Muscle of back (tissue), 11 donors: Measurements from ENCODE around the gene SH3RF3. TPM values are rescaled to one million over a fixed set of nuclear protein-coding genes. Genes with fewer than 3 reads are reported as not detected.

ENCODE experiments used
- DNase-seq, 3 donors: peaks; one replicate each; pipeline versions ENCODE4 v3.0.0 to v3.0.0-alpha.2; 2013
- polyA plus RNA-seq, 10 donors: library from polyadenylated mRNA; unstranded; fragments of 120-200 nt; gene quantifications; one replicate each; pipeline ENCODE4 v1.2.1, GENCODE V29; 2013; ENCODE audit not compliant: insufficient read length in 10 of 10

Gene SH3RF3
- polyA plus RNA-seq, 10 donors = 3.8 to 7.0 (median 4.7) TPM

DNA sequence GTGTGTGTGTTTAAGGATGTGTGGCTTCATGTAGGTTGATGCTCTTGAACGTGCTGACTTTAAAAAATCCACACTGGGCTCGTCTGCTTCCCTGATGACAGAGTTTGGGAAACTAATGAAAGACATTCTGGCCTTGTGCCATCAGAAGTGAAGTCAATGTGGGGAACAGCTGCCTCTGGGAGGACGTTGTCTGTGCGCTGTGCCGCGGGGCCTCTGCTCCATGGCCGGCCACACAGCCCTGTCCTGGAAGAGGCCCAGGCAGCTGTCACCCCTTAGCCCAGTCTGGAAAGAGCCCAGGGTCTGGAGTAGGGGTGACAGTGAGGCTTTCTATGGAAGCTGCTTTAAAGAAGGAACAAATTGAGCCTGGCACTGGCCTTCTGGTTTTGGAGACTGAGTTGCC, 155.8 kb downstream of the SH3RF3 start:
- peak; percentile 86 to 93 (median 87) for DNase-seq

DNA sequence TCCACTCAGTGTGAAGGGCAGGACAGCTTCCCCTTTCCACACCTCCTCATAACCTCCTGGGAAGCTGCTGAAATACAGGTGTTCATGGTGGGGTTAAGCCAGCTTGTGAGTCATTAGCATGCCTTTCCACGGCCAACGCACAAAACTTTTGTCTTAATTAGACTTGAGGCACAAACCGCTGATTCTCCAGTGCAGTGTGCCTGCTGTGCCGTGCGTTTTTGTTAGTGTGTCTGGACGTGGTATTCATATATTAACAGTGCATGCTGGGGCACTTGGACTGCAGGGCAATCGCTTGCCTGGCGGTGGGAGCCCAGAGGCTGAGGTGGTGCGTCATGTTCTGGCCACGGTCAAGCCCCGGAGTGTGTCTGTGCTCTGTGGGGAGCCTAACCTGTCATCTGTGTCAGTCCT, 156.2 kb downstream of the SH3RF3 start:
- no peak for DNase-seq

DNA sequence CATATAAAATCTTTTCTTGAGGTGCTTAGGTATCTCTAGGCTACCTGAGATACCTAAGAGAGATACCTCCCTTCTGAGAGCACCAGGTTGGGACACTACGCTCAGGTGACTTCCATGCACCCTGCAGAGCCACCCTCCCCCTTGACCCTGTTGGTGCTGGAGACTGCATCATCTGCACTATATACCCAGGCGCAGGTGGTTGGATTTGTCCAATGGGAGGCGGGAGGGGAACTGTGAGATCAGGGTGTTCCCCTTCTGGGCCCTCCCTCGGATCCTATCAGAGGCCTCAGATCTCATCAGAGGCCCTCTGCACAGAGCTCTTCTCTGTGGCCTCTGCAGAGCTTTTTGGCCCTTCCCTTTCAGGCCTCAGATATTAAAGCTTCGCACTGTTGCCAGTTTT, 158.4 kb downstream of the SH3RF3 start:
- no peak for DNase-seq

GRCh38 chr2:109287838-109288237, 158.8 kb downstream of the SH3RF3 start:
- no peak for DNase-seq

- DNase-seq = no peak
Measured at GRCh38 chr2:109288544-109289368, 159.8 kb downstream of the SH3RF3 start.

GRCh38 chr2:109289504-109290222, 160.7 kb downstream of the SH3RF3 start:
- DNase-seq = no peak

- DNase-seq = peak; percentile 26 to 48 (median 31)
Measured at GRCh38 chr2:109290887-109291643, 162.1 kb downstream of the SH3RF3 start.

GRCh38 chr2:109292386-109292785, 163.4 kb downstream of the SH3RF3 start:
- no peak for DNase-seq

DNA sequence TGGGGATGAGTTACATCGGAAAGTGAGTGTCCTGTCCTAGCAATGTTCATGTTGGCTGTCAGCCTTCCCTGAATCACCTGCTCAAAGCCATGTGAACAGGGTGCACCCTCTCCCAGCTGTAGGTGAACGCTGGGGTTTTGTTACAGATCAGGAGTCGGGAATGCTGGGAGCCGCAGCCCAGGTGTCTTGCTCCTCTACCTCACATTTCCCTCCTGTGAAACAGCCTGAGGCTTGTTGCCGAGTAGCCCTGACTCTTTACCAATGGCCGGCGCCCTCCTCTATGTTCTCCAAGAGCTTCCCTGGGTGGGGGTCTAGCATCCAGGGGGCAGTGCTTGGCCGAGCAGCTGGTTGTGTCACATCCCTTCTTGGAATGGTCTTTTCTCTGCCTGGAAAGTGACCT, 164.7 kb downstream of the SH3RF3 start:
- DNase-seq = no peak

- no peak for DNase-seq
Measured at GRCh38 chr2:109294523-109294922, 165.5 kb downstream of the SH3RF3 start.

DNA sequence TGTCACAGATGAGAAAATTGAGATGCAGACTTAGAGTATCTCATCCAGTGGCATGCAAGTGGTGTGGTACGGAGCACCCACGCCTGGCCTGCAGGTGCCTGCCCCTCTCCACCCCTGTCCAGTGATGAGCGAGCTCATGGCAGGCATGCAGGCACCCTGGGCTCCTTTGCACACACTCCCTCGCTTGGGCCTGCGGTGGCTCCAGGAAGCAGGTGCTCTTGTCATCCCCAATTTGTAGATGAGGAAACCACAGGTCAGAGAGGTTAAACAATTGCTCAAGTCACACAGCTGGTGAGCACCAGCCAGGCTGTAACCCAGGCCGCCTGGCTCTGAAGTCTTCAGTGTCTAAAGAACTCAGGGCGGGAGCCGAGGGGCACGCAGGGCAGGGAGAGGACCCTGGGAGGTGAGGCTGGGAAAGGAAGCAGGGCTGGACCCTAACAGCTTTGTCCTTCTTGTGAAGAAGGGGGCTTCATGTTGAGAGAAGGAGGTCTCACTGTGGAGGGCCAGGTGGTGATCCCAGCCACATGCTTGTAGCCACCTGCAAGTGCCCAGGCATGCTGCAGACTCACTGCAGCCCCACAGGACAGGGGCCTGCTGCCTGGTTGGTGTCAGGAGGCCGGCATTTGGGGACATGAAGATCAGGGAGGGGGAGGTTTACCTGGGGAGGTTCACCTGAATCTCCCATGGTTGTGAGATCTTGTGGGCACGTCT, 166.2 kb downstream of the SH3RF3 start:
- DNase-seq = no peak

DNA sequence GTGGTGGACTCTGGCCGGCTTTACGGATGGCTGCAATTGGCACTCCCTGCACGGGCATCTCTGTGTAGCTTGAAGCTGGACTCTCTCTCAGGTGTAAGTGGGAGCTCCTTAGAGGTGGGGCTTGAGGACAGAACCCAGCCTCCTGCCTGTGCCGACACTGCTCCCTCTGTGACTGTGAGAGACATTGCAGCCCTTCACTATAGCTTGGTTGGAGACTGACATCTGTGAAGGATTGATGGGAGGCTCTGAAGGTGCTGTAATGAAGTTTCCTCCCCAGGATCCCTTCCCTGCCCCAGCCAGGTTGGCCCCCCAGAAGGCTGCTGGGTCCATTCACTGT, 166.7 kb downstream of the SH3RF3 start:
- no peak for DNase-seq

GRCh38 chr2:109297566-109298490, 168.8 kb downstream of the SH3RF3 start:
- no peak for DNase-seq

DNA sequence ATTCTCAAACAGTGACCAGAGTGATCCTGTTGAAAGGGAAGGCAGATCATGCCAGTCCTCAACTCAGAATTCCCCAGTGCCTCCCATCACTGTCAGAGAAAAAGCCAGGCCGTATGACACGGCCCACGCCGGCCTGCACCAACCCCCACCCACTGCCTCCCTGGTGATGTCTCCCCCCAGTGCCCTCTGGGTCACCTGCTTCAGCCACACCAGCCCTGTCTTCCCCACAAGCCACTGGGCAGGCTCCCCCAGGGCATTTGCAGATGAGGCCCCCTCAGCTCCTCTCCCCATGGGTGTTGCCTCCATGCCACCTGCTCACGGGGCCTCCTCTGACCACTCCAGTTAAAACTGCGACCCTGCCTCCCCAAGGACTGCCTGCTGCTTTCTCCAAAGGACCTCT, 169.8 kb downstream of the SH3RF3 start:
- no peak for DNase-seq

- DNase-seq = no peak
Measured at GRCh38 chr2:109299536-109299935, 170.5 kb downstream of the SH3RF3 start.

DNA sequence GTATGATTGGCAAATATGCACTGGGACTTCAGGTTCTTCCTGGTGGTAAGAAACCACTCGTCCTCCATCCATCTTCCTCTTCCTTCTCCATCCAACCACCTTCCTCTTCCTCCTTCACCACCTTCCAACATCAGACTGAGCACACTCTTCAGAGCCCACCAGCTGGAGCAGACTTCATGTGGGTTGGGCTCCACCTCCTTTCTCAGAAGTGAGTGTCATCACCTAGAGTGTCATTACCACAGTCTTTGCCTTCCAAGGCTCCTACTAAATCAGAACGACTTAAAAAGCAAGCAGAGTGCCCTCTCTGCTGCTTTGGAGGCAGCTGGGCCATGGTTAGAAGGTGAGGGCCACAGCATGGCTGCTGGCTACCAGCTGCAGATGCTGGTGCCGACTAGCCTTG, 171.6 kb downstream of the SH3RF3 start:
- DNase-seq = no peak

GRCh38 chr2:109301746-109302145, 172.7 kb downstream of the SH3RF3 start:
- no peak for DNase-seq

DNA sequence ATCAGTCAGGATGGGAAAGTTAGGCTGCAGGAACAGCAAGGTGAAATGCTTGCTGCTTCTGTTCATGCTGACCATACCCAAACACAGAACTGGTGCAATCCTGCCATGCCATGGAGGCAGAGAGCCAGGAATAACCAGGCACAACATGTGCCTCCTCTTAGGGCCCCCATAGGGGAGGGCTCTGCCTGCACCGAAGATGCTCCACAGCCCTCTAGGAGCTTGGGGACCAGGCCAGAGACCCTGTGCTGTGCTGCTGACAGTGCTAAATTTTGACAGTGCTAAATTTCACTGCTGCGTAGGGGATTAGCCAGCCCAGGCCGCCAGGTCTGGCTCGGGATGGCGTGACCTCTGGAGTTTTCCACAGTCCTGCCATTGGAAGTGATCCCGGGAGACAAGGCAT, 173.3 kb downstream of the SH3RF3 start:
- no peak for DNase-seq

DNA sequence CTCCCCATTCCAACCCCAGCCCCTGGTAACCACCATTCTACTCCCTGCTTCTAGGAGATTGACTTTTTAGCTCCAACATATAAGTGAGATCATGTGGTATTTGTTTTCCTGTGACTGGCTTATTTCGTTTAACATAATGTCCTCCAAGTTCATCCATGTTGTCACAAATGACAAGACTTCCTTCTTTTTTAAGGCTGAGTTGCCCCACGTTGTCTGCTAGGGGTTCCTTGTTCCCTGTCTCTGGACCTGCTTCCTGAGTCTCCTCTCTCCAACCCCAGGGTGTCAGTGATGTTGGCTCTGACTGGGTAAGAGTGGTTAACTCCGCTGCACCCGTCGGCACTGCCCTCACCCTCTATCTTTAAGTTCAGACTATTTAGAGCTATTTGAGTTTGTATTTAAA, 175.2 kb downstream of the SH3RF3 start:
- no peak for DNase-seq

DNA sequence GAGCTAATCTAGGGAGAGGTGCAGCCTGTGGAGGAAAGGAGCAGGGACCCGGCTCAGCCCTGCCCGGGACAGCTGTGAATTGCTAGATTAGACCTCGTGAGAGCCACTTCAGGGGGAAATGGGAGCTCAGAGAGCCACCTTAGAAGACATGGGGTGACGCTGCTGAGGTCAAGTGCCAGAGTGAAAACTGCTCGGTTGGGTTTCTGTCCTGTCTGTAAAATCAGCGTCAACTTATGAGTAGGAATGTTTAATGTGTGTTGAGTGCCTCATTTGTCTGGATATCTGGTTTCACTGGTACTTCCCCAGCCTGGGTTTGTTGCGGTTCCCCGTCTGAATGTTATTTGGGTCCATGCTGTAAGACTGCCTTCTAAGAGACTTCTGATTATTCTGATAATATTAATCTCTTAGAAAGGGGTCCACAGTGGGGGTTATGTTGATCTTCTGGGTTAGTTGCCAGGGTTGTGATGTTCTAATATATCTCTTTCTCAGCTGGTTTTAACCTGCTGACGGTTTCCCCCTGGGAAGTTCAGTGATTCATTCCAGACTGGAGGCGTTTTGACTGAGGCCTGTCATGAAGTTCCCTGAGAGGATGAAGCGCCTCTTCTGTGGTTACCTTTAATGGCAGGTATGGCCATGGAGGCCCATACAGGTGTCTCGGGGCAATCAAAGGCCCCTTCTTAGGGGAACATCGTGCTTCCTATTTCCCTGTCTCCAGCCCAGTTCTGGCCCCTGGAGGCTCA, 175.9 kb downstream of the SH3RF3 start:
- DNase-seq = no peak
